ENCODE data around the gene SPARC. TPM values are rescaled to one million over a fixed set of nuclear protein-coding genes. Genes with fewer than 3 reads are reported as not detected.
A peak's percentile ranks its signal among the peaks of the same experiment; 100 is the strongest.

Gene SPARC
- total RNA-seq, 1 donor from 2014 or later = 935 TPM

DNA sequence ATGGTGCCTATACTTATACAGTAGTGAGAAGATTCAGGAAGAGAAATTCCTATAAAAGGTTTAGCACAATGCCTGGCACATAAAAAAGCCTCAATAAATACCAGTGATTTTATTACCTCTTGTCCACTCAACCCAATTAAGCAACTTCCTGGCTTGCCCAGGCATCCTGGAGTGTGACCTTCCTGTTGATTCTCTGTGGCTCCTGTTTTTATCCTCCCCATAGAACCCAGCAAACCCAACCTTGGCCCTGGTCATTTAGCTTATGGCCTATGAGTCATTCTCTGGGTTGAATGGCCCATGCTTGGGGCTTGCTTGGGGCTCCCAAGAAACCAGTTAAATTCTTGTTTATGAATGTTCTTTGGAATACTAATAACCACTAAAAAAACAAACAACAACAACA, 21.4 kb upstream of the SPARC start:
- Histone ChIP-seq H3K4me3 (no peak overlapping the region), H3K9me3 (no peaks in the 10 kb centered on the region), H3K4me1 (no peaks in the 10 kb centered on the region), H3K36me3 (no peaks in the 10 kb centered on the region), H3K27ac (no peak overlapping the region), H3K27me3 (no peaks in the 10 kb centered on the region)
- DNase-seq (ENCODE audit: low spot score in 2 of 2) = no peak
- no peak for TF ChIP-seq CTCF (IDR thresholded peaks at IDR 0.05)
- intact Hi-C loops (cut with DNase I) = no loop called here

DNA sequence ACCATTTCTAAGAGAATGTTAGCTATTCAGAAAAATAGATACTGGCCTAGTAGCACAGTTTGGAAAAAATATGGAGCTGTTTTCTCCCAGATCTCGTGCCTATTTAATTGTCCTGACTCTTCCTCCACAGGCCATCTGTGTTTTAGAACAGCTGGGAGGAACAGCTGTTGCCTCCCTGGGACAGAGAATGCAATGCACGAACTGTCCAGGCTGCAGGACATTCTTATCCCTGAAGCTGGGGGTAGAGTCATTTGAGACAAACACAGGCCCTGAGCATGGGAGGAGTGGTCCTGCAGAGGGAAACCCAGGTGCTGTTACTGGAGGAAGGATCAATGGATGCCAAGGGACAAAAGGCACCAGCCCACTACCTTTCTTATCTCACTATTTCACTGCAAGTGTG, 20.9 kb upstream of the SPARC start:
- intact Hi-C loops (cut with DNase I) = no loop called here
- no peaks in the 10 kb centered on the region for H3K27me3 ChIP-seq
- peaks cover 0 to under 1% of the 10 kb centered on the region in 2 donors for H3K4me1 ChIP-seq
- DNase-seq (ENCODE audit: low spot score in 2 of 2) = no peak
- H3K27ac ChIP-seq = no peak overlapping the region
- TF ChIP-seq CTCF (IDR thresholded peaks at IDR 0.05) = no peak
- H3K4me3 ChIP-seq = no peak overlapping the region
- no peaks in the 10 kb centered on the region for H3K9me3 ChIP-seq
- no peaks in the 10 kb centered on the region for H3K36me3 ChIP-seq

DNA sequence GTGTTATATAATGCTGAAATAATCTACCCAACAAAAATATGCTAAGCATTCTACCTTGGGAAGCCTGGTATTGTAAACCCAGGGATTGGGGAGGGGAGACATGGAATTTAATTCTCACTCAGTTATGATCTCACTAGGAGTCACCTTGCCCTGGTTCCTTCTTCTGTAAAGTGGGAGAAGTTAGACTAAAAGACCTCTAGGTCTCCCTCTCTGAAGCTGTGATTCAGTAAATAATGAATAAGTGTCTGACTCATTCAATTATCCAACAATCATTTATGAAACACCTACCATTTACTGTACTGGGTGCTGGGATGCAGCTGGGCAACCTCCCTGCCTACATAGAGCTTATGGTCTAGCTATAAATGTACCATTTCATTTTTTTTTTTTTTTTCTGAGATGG, 20.2 kb upstream of the SPARC start:
- H3K27ac ChIP-seq = no peak overlapping the region
- no peak for TF ChIP-seq CTCF (IDR thresholded peaks at IDR 0.05)
- no peaks in the 10 kb centered on the region for H3K36me3 ChIP-seq
- H3K27me3 ChIP-seq = no peaks in the 10 kb centered on the region
- intact Hi-C loops (cut with DNase I) = no loop called here
- H3K4me3 ChIP-seq = no peak overlapping the region
- DNase-seq (ENCODE audit: low spot score in 2 of 2) = no peak
- no peaks in the 10 kb centered on the region for H3K9me3 ChIP-seq
- H3K4me1 ChIP-seq = peaks cover 0 to 7% of the 10 kb centered on the region in 2 donors

GRCh38 chr5:151703780-151704179, 17.1 kb upstream of the SPARC start:
- H3K9me3 ChIP-seq = no peaks in the 10 kb centered on the region
- no peaks in the 10 kb centered on the region for H3K36me3 ChIP-seq
- no peak for TF ChIP-seq CTCF (IDR thresholded peaks at IDR 0.05)
- intact Hi-C loops (cut with DNase I) = no loop called here
- H3K27me3 ChIP-seq = no peaks in the 10 kb centered on the region
- no peak overlapping the region for H3K4me3 ChIP-seq
- DNase-seq (ENCODE audit: low spot score in 2 of 2) = no peak
- H3K27ac ChIP-seq = peak overlapping the region in 1 of 2 donors; percentile 8
- peaks cover 0 to 20% of the 10 kb centered on the region in 2 donors for H3K4me1 ChIP-seq

GRCh38 chr5:151703227-151703626, 16.5 kb upstream of the SPARC start:
- no peaks in the 10 kb centered on the region for H3K9me3 ChIP-seq
- no peak for TF ChIP-seq CTCF (IDR thresholded peaks at IDR 0.05)
- peaks cover 0 to 25% of the 10 kb centered on the region in 2 donors for H3K4me1 ChIP-seq
- H3K36me3 ChIP-seq = no peaks in the 10 kb centered on the region
- H3K27me3 ChIP-seq = no peaks in the 10 kb centered on the region
- H3K27ac ChIP-seq = peak overlapping the region; percentile 76 to 91
- no peak for DNase-seq (ENCODE audit: low spot score in 2 of 2)
- no peak overlapping the region for H3K4me3 ChIP-seq
- intact Hi-C loops (cut with DNase I) = no loop called here

GRCh38 chr5:151700820-151701219, 14.1 kb upstream of the SPARC start:
- Histone ChIP-seq H3K27ac (peak overlapping the region in 1 of 2 donors; percentile 91), H3K9me3 (no peaks in the 10 kb centered on the region), H3K27me3 (no peaks in the 10 kb centered on the region), H3K4me3 (no peak overlapping the region), H3K4me1 (peaks cover 0 to 43% of the 10 kb centered on the region in 2 donors), H3K36me3 (no peaks in the 10 kb centered on the region)
- no peak for DNase-seq (ENCODE audit: low spot score in 2 of 2)
- intact Hi-C loops (cut with DNase I) = no loop called here
- TF ChIP-seq CTCF (IDR thresholded peaks at IDR 0.05) = no peak

All from ascending aorta (tissue), 2 donors.